Measurements from ENCODE around the gene CTBP1.

CTBP1 gene

GRCh38 chr4:1209821-1210220, 39.1 kb downstream of the CTBP1 start:
- Mint-ChIP-seq H3K4me1 (peaks cover 18% of the 10 kb centered on the region), H3K27me3 (no peaks in the 10 kb centered on the region), H3K36me3 (peaks cover 50% of the 10 kb centered on the region), H3K27ac (peak overlapping the region; percentile 17), H3K4me3 (no peak overlapping the region), H3K9me3 (no peaks in the 10 kb centered on the region)
- ATAC-seq: no peak

- Mint-ChIP-seq H3K27ac (peak overlapping the region; percentile 17), H3K36me3 (peaks cover 57% of the 10 kb centered on the region), H3K9me3 (peaks cover 2% of the 10 kb centered on the region), H3K4me1 (peaks cover 24% of the 10 kb centered on the region), H3K4me3 (no peak overlapping the region), H3K27me3 (no peaks in the 10 kb centered on the region)
- ATAC-seq: no peak
These were observed 39.8 kb downstream of the CTBP1 start for GRCh38 chr4:1208970-1209704.

- Mint-ChIP-seq H3K4me3 (no peak overlapping the region), H3K4me1 (peaks cover 32% of the 10 kb centered on the region), H3K9me3 (peaks cover 2% of the 10 kb centered on the region), H3K27me3 (no peaks in the 10 kb centered on the region), H3K27ac (no peak overlapping the region), H3K36me3 (peaks cover 60% of the 10 kb centered on the region)
- no peak for ATAC-seq
These were observed 40.5 kb downstream of the CTBP1 start for GRCh38 chr4:1208266-1208961.

- H3K4me1 Mint-ChIP-seq: peaks cover 37% of the 10 kb centered on the region
- peak; percentile 1 for ATAC-seq
- no peak overlapping the region for H3K4me3 Mint-ChIP-seq
- H3K36me3 Mint-ChIP-seq: peaks cover 56% of the 10 kb centered on the region
- H3K27ac Mint-ChIP-seq: no peak overlapping the region
- H3K9me3 Mint-ChIP-seq: peaks cover 2% of the 10 kb centered on the region
- no peaks in the 10 kb centered on the region for H3K27me3 Mint-ChIP-seq
These were observed 41.2 kb downstream of the CTBP1 start for GRCh38 chr4:1207603-1208265.

- no peak overlapping the region for H3K27ac Mint-ChIP-seq
- peaks cover 41% of the 10 kb centered on the region for H3K4me1 Mint-ChIP-seq
- H3K27me3 Mint-ChIP-seq: no peaks in the 10 kb centered on the region
- H3K4me3 Mint-ChIP-seq: no peak overlapping the region
- H3K36me3 Mint-ChIP-seq: peaks cover 50% of the 10 kb centered on the region
- no peak for ATAC-seq
- H3K9me3 Mint-ChIP-seq: peaks cover 2% of the 10 kb centered on the region
These were observed 41.8 kb downstream of the CTBP1 start for GRCh38 chr4:1207157-1207470.

GRCh38 chr4:1206299-1207156, 42.4 kb downstream of the CTBP1 start:
- Mint-ChIP-seq H3K4me3 (no peak overlapping the region), H3K27me3 (no peaks in the 10 kb centered on the region), H3K36me3 (peaks cover 44% of the 10 kb centered on the region), H3K9me3 (peaks cover 2% of the 10 kb centered on the region), H3K4me1 (peaks cover 47% of the 10 kb centered on the region), H3K27ac (no peak overlapping the region)
- no peak for ATAC-seq

- Mint-ChIP-seq H3K4me1 (peaks cover 54% of the 10 kb centered on the region), H3K4me3 (no peak overlapping the region), H3K9me3 (peaks cover 2% of the 10 kb centered on the region), H3K27me3 (no peaks in the 10 kb centered on the region), H3K36me3 (peaks cover 36% of the 10 kb centered on the region), H3K27ac (no peak overlapping the region)
- no peak for ATAC-seq
These were observed 43.2 kb downstream of the CTBP1 start for GRCh38 chr4:1205586-1206298.

GRCh38 chr4:1204828-1205585, 43.9 kb downstream of the CTBP1 start:
- no peaks in the 10 kb centered on the region for H3K27me3 Mint-ChIP-seq
- no peak overlapping the region for H3K4me3 Mint-ChIP-seq
- peak overlapping the region; percentile 57 for H3K27ac Mint-ChIP-seq
- ATAC-seq: no peak
- H3K9me3 Mint-ChIP-seq: peaks cover 2% of the 10 kb centered on the region
- H3K36me3 Mint-ChIP-seq: peaks cover 36% of the 10 kb centered on the region
- H3K4me1 Mint-ChIP-seq: peaks cover 54% of the 10 kb centered on the region

GRCh38 chr4:1204286-1204827, 44.6 kb downstream of the CTBP1 start:
- Mint-ChIP-seq H3K4me1 (peaks cover 54% of the 10 kb centered on the region), H3K36me3 (peaks cover 29% of the 10 kb centered on the region), H3K4me3 (no peak overlapping the region), H3K9me3 (peaks cover 2% of the 10 kb centered on the region), H3K27ac (peak overlapping the region; percentile 57), H3K27me3 (no peaks in the 10 kb centered on the region)
- no peak for ATAC-seq

GRCh38 chr4:1203026-1203616, 45.8 kb downstream of the CTBP1 start:
- Mint-ChIP-seq H3K36me3 (peaks cover 19% of the 10 kb centered on the region), H3K4me3 (peak overlapping the region; percentile 29), H3K27me3 (no peaks in the 10 kb centered on the region), H3K4me1 (peaks cover 45% of the 10 kb centered on the region), H3K27ac (peak overlapping the region; percentile 57), H3K9me3 (peaks cover 2% of the 10 kb centered on the region)
- no peak for ATAC-seq

- Mint-ChIP-seq H3K36me3 (peaks cover 19% of the 10 kb centered on the region), H3K27ac (peak overlapping the region; percentile 78), H3K4me3 (no peak overlapping the region), H3K27me3 (no peaks in the 10 kb centered on the region), H3K4me1 (peaks cover 45% of the 10 kb centered on the region), H3K9me3 (peaks cover 2% of the 10 kb centered on the region)
- ATAC-seq: no peak
These were observed 46.4 kb downstream of the CTBP1 start for GRCh38 chr4:1202526-1203011.

GRCh38 chr4:1201851-1202525, 46.9 kb downstream of the CTBP1 start:
- Mint-ChIP-seq H3K36me3 (peaks cover 19% of the 10 kb centered on the region), H3K27ac (peak overlapping the region; percentile 78), H3K27me3 (no peaks in the 10 kb centered on the region), H3K4me1 (peaks cover 45% of the 10 kb centered on the region), H3K9me3 (peaks cover 2% of the 10 kb centered on the region), H3K4me3 (peak overlapping the region; percentile 58)
- ATAC-seq: peak; percentile 44

Measured in stimulated activated memory B cell treated with anti-CD40 and anti-IgM and Interleukin-4, amounts not matched to agents 10 μg/mL and 1 μg/mL and 100 μg/mL, for 72 hours (primary cell).